COLO829 (cell line): Measurements from ENCODE around the gene C6orf62.
"Not testable (repeated sequence)": the region's sequence is repeated elsewhere in the genome, so short reads cannot be mapped to it uniquely, and the experiment has no call there.

ENCODE experiments used
- DNase-seq: peaks from one replicate; pipeline ENCODE4 v3.0.0; 2012; ENCODE audit warnings: low spot score

Gene C6orf62

GRCh38 chr6:24667378-24667803 lies 51.6 kb downstream of the C6orf62 start:
- no peak for DNase-seq

DNA sequence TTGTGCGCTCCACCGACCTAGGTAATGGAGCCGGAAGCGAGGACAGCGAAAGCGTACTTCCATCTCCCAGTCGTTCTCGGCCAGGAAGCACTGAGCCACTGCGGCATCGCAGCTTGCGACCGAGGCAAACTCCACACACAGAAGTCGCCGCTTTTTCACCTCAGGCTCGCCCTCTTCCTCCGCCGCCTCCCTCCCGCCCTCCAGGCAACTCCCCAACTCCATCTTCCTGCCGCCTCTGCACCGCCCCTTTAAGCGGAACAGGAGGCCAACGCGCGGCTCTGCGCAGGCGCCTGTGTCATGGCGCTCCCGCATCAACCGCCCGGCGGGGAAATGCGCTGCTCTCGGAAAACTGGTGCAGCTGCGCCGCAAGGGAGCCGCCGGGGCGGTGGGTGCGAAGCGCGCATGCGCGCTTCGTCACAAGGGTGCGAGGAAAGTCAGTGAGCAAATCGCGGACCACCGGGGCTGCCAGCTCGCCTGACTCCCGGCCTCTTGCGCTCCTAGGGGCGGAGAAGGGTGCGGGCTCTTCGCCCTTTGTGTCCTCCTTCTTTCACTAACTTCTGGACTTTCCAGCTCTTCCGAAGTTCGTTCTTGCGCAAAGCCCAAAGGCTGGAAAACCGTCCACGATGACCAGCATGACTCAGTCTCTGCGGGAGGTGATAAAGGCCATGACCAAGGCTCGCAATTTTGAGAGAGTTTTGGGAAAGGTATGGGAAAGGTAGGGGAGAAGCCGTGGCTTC lies 52.1 kb downstream of the C6orf62 start, which contains the start of the genes ACOT13 and TDP2:
Gene ACOT13 (plus strand): TSS at position 437 of the 737 bp plus-strand sequence. CDS start 187 bp downstream, at position 624.
Gene TDP2 (minus strand): TSS at position 259 of the 737 bp plus-strand sequence. CDS start 37 bp downstream, at position 222.
- DNase-seq, result peak; percentile 98

DNA sequence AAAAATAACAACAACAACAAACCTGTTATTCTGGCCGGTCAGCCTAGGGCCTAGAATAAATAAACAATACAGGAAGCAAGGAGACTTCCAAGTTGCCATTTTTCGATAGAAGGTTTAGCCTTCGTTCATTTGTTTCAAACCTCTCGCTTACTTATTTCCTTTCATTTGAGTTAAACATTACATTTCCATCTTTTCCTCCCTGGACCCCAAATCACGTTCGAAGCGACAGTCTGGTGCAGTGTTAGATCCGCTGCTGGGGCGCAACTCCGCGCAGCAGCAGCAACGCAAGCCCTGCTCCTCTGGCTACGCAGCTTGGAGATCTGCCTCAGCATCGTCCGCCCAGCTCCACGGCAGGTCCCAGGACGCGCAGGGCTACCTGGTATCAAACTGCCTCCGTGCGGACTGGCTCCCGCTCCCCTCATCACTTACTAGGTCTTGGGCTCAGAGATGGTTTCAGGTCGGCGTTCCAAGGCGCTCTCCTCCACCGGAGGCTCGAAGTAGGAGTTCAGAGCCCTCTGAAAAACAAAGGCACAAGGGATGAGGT lies 52.8 kb downstream of the C6orf62 start:
- DNase-seq, result peak; percentile 14

GRCh38 chr6:24664046-24664987 lies 54.6 kb downstream of the C6orf62 start:
- no peak for DNase-seq

DNA sequence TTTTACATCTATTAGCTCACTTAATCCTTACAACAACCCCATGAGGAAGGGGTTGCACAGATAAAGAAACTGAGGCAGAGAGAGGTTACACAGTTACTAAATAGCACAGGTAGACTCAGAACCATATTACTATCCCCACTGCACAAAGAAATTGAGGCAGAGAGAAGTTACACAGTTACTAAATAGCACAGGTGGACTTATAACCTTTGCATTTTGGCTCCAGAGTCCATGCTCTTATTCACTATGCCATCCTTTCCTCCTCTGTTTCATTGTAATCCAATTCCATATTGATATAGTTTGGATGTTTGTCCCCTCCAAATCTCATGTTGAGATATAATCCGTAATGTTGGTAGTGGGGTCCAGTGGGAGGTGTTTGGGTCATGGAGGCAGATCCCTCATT lies 55.8 kb downstream of the C6orf62 start:
- DNase-seq, result no peak

DNA sequence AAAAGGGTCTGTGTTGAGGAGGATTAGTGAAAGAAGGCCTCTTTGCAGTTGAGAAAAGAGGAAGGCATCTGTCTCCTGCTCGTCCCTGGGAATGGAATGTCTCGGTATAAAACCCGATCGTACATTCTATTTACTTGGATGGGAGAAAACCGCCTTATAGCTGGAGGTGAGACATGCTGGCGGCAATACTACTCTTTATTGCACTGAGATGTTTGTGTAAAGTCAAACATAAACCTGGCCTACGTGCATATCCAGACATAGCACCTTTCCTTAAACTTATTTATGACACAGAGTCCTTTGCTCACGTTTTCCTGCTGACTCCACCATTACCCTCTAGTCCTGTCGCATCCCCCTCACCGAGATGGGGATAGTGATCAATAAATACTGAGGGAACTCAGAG lies 56.7 kb downstream of the C6orf62 start:
- DNase-seq, result no peak

- DNase-seq, result not testable (repeated sequence)
Measured at GRCh38 chr6:24661759-24662158, 57.2 kb downstream of the C6orf62 start.

DNA sequence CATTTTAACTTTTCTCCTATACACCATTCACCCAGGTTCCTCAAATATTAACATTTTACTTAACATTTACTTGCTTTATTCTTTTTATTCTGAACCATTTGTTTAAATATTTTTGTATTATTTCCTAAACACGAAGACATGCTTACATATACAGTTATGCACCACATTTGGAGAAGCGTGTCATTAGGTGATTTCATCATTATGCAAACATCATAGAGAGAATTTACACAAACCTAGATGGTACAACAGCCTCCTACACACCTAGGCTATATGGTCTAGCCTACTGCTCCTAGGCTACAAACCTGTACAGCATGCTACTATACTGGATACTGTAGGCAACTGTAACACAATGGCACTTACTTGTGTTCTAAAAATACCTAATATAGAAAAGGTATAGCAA lies 58.8 kb downstream of the C6orf62 start:
- DNase-seq, result no peak

- no peak for DNase-seq
Measured at GRCh38 chr6:24659561-24659960, 59.4 kb downstream of the C6orf62 start.

GRCh38 chr6:24658573-24659560 lies 60.1 kb downstream of the C6orf62 start:
- DNase-seq, result no peak

- DNase-seq, result no peak
Measured at GRCh38 chr6:24655215-24655614, 63.7 kb downstream of the C6orf62 start.
